ENCODE data around the gene MICAL3. TPM values are rescaled to one million over a fixed set of nuclear protein-coding genes. Genes with fewer than 3 reads are reported as not detected.

Gene MICAL3
- polyA plus RNA-seq, 1 donor from 2014 or later: 28.1 TPM

DNA sequence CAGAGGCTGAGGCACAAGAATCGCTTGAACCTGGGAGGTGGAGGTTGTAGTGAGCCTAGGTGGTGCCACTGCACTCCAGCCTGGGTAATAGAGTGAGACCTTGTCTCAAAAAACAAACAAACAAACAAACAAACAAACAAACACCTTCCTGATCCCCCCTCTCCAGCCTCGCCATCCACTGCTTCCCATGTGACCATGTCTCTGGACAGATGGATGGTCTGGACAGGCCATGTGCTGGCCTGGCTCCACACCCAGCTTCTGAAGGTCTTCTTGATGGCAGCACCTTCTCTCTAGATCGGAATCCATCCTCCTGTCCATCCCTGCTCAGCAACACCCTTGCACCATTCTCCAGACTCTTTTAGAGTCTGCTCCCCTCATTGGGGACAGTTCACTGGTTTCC, 42.8 kb upstream of the MICAL3 start:
- no peak overlapping the region for H3K4me3 ChIP-seq (ENCODE audit: low read length)
- no peak overlapping the region for H3K9ac ChIP-seq (ENCODE audit: low read length)
- no peaks in the 10 kb centered on the region for H3K9me2 ChIP-seq (ENCODE audit: insufficient read depth, low read length)
- H3K27me3 ChIP-seq (ENCODE audit: insufficient read depth, low read depth, low read length): no peaks in the 10 kb centered on the region
- no peaks in the 10 kb centered on the region for H4K20me1 ChIP-seq (ENCODE audit: insufficient read depth)
- H3F3A ChIP-seq (ENCODE audit: insufficient read depth, low read length, poor library complexity, severe bottlenecking): no peaks in the 10 kb centered on the region
- TF ChIP-seq EP300 (conservative IDR thresholded peaks at IDR 0.05; ENCODE audit: poor library complexity, severe bottlenecking): no peak
- no peak for TF ChIP-seq POLR2AphosphoS5 (IDR thresholded peaks at IDR 0.05)
- TF ChIP-seq EZH2 (IDR thresholded peaks at IDR 0.05; ENCODE audit: borderline replicate concordance, insufficient read depth, low read length, poor library complexity, severe bottlenecking): no peak
- TF ChIP-seq TAF1 (IDR thresholded peaks at IDR 0.05; ENCODE audit: low read depth): no peak
- no peak overlapping the region for H3K4me2 ChIP-seq (ENCODE audit: low read length)
- no peak overlapping the region for H2AFZ ChIP-seq (ENCODE audit: low read depth, low read length)
- H3K9me3 ChIP-seq (ENCODE audit: low read length): no peaks in the 10 kb centered on the region
- H3K79me2 ChIP-seq (replicated peaks; ENCODE audit: insufficient read depth, low read length): no peaks in the 10 kb centered on the region
- H3K36me3 ChIP-seq (ENCODE audit: insufficient read depth, low read length): no peaks in the 10 kb centered on the region
- H3K27ac ChIP-seq (ENCODE audit: low read length): no peak overlapping the region

DNA sequence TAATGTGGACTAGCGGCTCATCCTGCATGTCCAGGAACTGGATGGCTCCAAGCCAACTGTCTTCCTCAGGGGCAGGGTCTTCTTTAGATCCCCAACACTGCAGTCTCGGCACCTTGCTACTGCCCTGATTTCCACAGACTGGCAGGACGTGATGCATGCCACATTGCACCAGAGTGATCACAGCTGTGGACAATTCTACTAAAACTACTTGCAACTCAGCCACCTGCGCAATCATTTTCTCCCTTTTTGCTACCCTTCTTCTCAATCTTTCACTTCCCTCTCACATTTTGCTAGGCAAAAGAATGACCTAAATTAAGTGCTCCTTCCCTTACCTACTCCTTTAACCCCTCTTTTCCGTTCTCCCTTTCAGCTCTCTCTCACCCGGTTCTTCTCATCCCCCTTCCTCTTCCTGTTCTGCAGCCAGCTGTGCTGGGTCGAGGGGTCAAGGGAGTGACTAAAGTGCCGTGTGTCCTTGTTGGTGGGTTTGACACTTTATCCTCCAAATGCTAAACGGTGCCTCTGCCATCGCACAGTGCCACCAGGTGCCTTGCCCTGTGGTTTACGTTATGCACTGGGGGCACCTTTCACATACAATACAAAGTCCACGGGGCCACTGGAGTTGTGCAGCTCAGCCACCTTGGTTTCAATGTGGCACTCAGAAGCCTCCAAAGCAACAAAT, 42.0 kb upstream of the MICAL3 start:
- H3K9ac ChIP-seq (ENCODE audit: low read length): no peak overlapping the region
- H3K79me2 ChIP-seq (replicated peaks; ENCODE audit: insufficient read depth, low read length): no peaks in the 10 kb centered on the region
- H3K27ac ChIP-seq (ENCODE audit: low read length): no peak overlapping the region
- H3K4me2 ChIP-seq (ENCODE audit: low read length): no peak overlapping the region
- H4K20me1 ChIP-seq (ENCODE audit: insufficient read depth): no peaks in the 10 kb centered on the region
- no peaks in the 10 kb centered on the region for H3K9me2 ChIP-seq (ENCODE audit: insufficient read depth, low read length)
- H3K36me3 ChIP-seq (ENCODE audit: insufficient read depth, low read length): no peaks in the 10 kb centered on the region
- H3K9me3 ChIP-seq (ENCODE audit: low read length): no peaks in the 10 kb centered on the region
- no peak overlapping the region for H3K4me3 ChIP-seq (ENCODE audit: low read length)
- H3K27me3 ChIP-seq (ENCODE audit: insufficient read depth, low read depth, low read length): no peaks in the 10 kb centered on the region
- H2AFZ ChIP-seq (ENCODE audit: low read depth, low read length): no peak overlapping the region
- TF ChIP-seq, protein P1, sequence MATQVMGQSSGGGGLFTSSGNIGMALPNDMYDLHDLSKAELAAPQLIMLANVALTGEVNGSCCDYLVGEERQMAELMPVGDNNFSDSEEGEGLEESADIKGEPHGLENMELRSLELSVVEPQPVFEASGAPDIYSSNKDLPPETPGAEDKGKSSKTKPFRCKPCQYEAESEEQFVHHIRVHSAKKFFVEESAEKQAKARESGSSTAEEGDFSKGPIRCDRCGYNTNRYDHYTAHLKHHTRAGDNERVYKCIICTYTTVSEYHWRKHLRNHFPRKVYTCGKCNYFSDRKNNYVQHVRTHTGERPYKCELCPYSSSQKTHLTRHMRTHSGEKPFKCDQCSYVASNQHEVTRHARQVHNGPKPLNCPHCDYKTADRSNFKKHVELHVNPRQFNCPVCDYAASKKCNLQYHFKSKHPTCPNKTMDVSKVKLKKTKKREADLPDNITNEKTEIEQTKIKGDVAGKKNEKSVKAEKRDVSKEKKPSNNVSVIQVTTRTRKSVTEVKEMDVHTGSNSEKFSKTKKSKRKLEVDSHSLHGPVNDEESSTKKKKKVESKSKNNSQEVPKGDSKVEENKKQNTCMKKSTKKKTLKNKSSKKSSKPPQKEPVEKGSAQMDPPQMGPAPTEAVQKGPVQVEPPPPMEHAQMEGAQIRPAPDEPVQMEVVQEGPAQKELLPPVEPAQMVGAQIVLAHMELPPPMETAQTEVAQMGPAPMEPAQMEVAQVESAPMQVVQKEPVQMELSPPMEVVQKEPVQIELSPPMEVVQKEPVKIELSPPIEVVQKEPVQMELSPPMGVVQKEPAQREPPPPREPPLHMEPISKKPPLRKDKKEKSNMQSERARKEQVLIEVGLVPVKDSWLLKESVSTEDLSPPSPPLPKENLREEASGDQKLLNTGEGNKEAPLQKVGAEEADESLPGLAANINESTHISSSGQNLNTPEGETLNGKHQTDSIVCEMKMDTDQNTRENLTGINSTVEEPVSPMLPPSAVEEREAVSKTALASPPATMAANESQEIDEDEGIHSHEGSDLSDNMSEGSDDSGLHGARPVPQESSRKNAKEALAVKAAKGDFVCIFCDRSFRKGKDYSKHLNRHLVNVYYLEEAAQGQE (IDR thresholded peaks at IDR 0.05; ENCODE audit: borderline replicate concordance): no peak
- no peak for TF ChIP-seq EZH2 (IDR thresholded peaks at IDR 0.05; ENCODE audit: borderline replicate concordance, insufficient read depth, low read length, poor library complexity, severe bottlenecking)
- no peaks in the 10 kb centered on the region for H3F3A ChIP-seq (ENCODE audit: insufficient read depth, low read length, poor library complexity, severe bottlenecking)

DNA sequence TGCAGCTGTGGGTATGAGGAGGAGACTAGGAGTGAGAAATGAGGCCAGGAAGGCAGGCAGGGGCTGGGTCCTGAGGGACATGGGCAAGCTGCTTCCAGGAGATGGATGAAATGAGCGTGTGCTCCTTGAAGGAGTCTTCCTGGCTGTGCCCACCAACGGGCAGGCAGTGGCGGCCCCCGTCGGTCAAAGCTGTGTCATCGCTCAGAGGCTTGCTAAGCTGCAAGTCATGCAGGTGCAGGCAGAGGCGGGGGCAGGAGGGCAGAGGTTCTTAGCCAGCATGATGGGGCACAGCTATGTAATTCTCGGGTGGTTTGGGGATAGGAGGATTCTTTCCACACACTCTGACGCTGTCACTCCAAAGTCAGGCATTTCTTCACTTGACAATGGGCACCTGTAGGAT, 40.9 kb upstream of the MICAL3 start:
- H3K9ac ChIP-seq (ENCODE audit: low read length): no peak overlapping the region
- no peaks in the 10 kb centered on the region for H3K36me3 ChIP-seq (ENCODE audit: insufficient read depth, low read length)
- TF ChIP-seq POLR2AphosphoS5 (IDR thresholded peaks at IDR 0.05) (no peak), RAD21 (conservative IDR thresholded peaks at IDR 0.05) (no peak), EZH2 (IDR thresholded peaks at IDR 0.05; ENCODE audit: borderline replicate concordance, insufficient read depth, low read length, poor library complexity, severe bottlenecking) (no peak), SMC3 (conservative IDR thresholded peaks at IDR 0.05; ENCODE audit: poor library complexity) (no peak), MXI1 (conservative IDR thresholded peaks at IDR 0.05; ENCODE audit: poor library complexity, severe bottlenecking) (no peak), EP300 (conservative IDR thresholded peaks at IDR 0.05; ENCODE audit: poor library complexity, severe bottlenecking) (no peak), CTCF (IDR thresholded peaks at IDR 0.05; ENCODE audit: poor library complexity, severe bottlenecking) (no peak), TAF1 (IDR thresholded peaks at IDR 0.05; ENCODE audit: low read depth) (no peak)
- TF ChIP-seq, protein P1 (IDR thresholded peaks at IDR 0.05; ENCODE audit: borderline replicate concordance): no peak
- H3K4me3 ChIP-seq (ENCODE audit: low read length): no peak overlapping the region
- H3K79me2 ChIP-seq (replicated peaks; ENCODE audit: insufficient read depth, low read length): no peaks in the 10 kb centered on the region
- H3K9me3 ChIP-seq (ENCODE audit: low read length): no peaks in the 10 kb centered on the region
- no peak overlapping the region for H3K27ac ChIP-seq (ENCODE audit: low read length)
- no peak overlapping the region for H3K4me2 ChIP-seq (ENCODE audit: low read length)
- no peaks in the 10 kb centered on the region for H4K20me1 ChIP-seq (ENCODE audit: insufficient read depth)
- H3F3A ChIP-seq (ENCODE audit: insufficient read depth, low read length, poor library complexity, severe bottlenecking): no peaks in the 10 kb centered on the region
- H3K9me2 ChIP-seq (ENCODE audit: insufficient read depth, low read length): no peaks in the 10 kb centered on the region
- no peaks in the 10 kb centered on the region for H3K27me3 ChIP-seq (ENCODE audit: insufficient read depth, low read depth, low read length)
- no peak overlapping the region for H2AFZ ChIP-seq (ENCODE audit: low read depth, low read length)

Measured in neural cell (in vitro differentiated cells).